OCI-LY1 (cell line): Measurements from ENCODE around the gene KPTN.

Experiments used
- CTCF ChIP-seq: fragments of 200-600 bp; sonication (generic), shearing (Covaris generic); IDR thresholded peaks from 2 replicates; pipeline ENCODE4 v1.5.1; 2017; ENCODE audit warnings: mild to moderate bottlenecking, antibody characterized with exemption, low read length, moderate library complexity, mixed read lengths
- EZH2 ChIP-seq: fragments of 200-600 bp; sonication (generic), shearing (Covaris generic); IDR thresholded peaks from 2 replicates; pipeline ENCODE4 v1.8.0; 2017; ENCODE audit warnings: borderline replicate concordance, mixed run types, mild to moderate bottlenecking, antibody characterized with exemption, low read length, moderate library complexity, mixed read lengths

GRCh38 chr19:47492571-47493377 lies 8.8 kb upstream of the KPTN start:
- TF ChIP-seq CTCF (no peak), EZH2 (no peak)
